HAP-1 (cell line): Measurements from ENCODE around the gene MAEA.

Experiments used
- DNase-seq, 2 experiments: peaks; one replicate each; pipeline ENCODE4 v3.0.0-alpha.2; 2016 to 2020; ENCODE audit warnings: low spot score in 2 of 2
- H3K27me3 ChIP-seq: fragments of 250-450 bp; sonication (Bioruptor Pico); 2 replicates; pipeline ENCODE4 v1.5.1; 2020; ENCODE audit warnings: low read depth, mild to moderate bottlenecking, moderate library complexity
- H3K36me3 ChIP-seq: fragments of 250-450 bp; sonication (Bioruptor Pico); replicated peaks from 2 replicates; pipeline ENCODE4 v1.5.1; 2020; ENCODE audit warnings: mild to moderate bottlenecking
- H3K4me1 ChIP-seq: fragments of 250-450 bp; sonication (Bioruptor Pico); 2 replicates; pipeline ENCODE4 v1.5.1; 2020; ENCODE audit warnings: mild to moderate bottlenecking
- H3K4me3 ChIP-seq: fragments of 250-450 bp; sonication (Bioruptor Pico); 2 replicates; pipeline ENCODE4 v1.5.1; 2020; ENCODE audit warnings: mild to moderate bottlenecking, moderate library complexity
- H3K9me3 ChIP-seq: fragments of 250-450 bp; sonication (Bioruptor Pico); 2 replicates; pipeline ENCODE4 v1.5.1; 2020; ENCODE audit warnings: mild to moderate bottlenecking, moderate library complexity
- in situ Hi-C: fragments of 300-500 bp; cut with MboI; formaldehyde crosslinking; loops from 3 replicates; pipeline ENCODE4 v1.14.3; 2020; ENCODE audit warnings: low sequenced_read_pairs, inconsistent platforms, mixed read lengths

MAEA gene

DNA sequence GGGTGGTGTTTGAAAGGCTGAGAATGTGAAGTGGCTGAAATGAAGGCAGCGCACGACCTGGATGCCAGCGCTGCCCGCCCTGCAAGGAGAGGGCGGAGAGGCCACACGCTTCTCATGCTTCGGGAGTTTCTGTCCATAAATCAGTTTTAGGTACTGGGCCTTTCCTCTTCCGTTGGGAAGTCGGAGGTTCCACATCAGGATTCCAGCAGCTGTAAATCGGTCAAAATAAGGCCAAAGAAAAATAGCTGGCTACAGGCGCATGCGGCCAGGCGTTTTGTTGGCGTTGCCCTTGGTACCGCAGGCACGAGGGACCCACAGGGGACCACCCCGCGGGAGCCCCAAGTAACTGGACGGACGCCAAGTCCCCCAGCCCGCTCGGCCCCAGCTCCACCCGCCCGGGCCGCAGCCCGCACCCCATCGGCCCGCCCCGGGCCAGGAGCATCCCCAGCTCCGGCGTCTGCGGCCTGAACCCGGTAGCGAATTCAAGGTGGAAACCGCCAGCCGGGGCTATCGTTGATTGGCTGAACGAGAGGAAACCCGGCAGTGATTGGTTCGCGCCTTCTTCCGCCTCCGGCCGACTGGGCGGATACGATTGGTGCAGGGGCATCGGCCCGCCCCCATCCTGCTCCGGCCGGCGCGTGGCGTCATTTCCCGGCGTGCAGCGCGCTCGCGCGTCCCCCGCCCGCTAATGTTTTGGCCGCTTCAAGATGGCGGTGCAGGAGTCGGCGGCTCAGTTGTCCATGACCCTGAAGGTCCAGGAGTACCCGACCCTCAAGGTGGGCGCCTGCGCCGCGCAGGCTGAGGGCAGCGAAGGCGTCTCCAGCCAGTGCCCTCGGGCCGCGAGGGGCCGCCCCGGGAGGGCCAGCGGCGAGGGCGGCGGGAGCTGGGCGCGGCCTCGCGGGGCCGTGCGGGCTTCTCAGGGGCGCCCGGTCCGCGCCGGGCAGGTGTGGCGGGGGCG is at the start of gene MAEA:
Gene MAEA, plus strand, starts transcription at position 685 of the 958 bp plus-strand sequence. Its CDS starts 23 bp downstream, at position 708.
- Histone ChIP-seq H3K4me1 (peaks cover 13% of the 10 kb centered on the region), H3K9me3 (peaks cover 2% of the 10 kb centered on the region; the same call in 1 of the 2 replicates), H3K27me3 (no peaks in the 10 kb centered on the region), H3K4me3 (peak within 1 kb of the TSS; percentile 64), H3K36me3 (peaks cover 12% of the 10 kb centered on the region)
- in situ Hi-C loops: no loop called here
- peak; percentile 91 to 97 for DNase-seq

GRCh38 chr4:1239950-1240307 is 49.8 kb upstream of the MAEA start:
- no peak overlapping the region for H3K4me3 ChIP-seq
- no peaks in the 10 kb centered on the region for H3K27me3 ChIP-seq
- DNase-seq: no peak
- peaks cover 45% of the 10 kb centered on the region for H3K36me3 ChIP-seq
- in situ Hi-C loops: no loop called here
- no peaks in the 10 kb centered on the region for H3K4me1 ChIP-seq
- no peaks in the 10 kb centered on the region for H3K9me3 ChIP-seq

- peaks cover 36% of the 10 kb centered on the region for H3K36me3 ChIP-seq
- in situ Hi-C loops: no loop called here
- no peak overlapping the region for H3K4me3 ChIP-seq
- no peaks in the 10 kb centered on the region for H3K27me3 ChIP-seq
- DNase-seq: no peak
- H3K9me3 ChIP-seq: no peaks in the 10 kb centered on the region
- no peaks in the 10 kb centered on the region for H3K4me1 ChIP-seq
Measured at GRCh38 chr4:1240721-1241465, 48.8 kb upstream of the MAEA start.

DNA sequence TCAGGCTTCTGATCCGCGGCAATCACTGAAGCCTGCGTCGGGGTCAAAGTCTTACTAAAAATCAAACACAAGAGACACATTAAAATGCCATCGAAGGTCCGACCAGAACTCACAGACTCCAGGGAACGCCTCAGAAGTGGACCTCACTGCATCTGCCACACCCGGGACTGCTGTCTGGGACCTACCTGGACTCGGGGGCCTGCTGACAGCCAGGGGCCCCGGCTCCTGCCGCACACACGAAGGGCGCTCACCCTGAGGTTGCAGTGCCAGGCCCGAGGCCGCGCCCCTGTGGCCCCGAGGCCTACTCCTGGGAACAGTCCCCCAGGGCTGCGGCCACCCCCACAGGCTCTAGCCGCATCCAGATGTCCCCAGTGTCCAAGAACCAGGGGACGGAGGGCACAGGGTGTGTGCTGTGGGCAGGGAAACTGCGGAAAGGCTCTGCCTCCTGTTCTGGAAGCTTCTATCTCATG is 48.2 kb upstream of the MAEA start:
- DNase-seq: no peak
- no peaks in the 10 kb centered on the region for H3K27me3 ChIP-seq
- H3K36me3 ChIP-seq: peaks cover 32% of the 10 kb centered on the region
- in situ Hi-C loops: no loop called here
- H3K9me3 ChIP-seq: no peaks in the 10 kb centered on the region
- H3K4me1 ChIP-seq: peaks cover 2% of the 10 kb centered on the region; the same call in 1 of the 2 replicates
- no peak overlapping the region for H3K4me3 ChIP-seq

DNA sequence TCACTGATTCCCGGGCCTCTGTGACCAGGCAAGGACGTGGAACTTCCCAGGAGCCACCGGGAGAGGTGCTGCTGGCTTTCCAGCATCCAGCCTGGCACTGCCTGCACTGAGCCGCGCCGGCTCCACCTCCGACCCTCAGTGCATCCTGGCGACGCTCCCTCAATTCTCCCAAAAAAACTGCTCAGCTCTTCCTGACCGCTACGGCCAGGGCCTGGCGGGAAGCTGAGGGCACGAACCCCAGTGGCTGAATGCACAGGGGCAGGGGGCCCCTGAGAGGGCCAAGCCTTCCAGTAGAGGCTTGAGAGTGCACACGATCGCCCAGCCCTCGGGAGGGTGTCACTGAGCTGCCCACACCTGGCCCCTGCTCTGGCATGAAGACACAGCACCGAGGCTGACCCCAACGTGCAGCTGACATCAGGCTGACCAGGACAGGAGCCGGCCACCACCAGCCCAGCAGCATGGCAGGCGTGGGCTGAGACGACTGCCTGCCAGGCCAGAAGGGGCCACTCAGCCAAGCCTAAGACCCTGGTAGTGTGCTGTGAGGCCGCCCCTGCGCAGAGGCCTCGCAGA is 47.7 kb upstream of the MAEA start:
- DNase-seq: no peak
- Histone ChIP-seq H3K4me1 (peaks cover 7% of the 10 kb centered on the region), H3K36me3 (peaks cover 32% of the 10 kb centered on the region), H3K9me3 (no peaks in the 10 kb centered on the region), H3K27me3 (no peaks in the 10 kb centered on the region), H3K4me3 (no peak overlapping the region)
- in situ Hi-C loops: no loop called here

GRCh38 chr4:1242506-1243450 is 46.9 kb upstream of the MAEA start:
- Histone ChIP-seq H3K4me1 (peaks cover 8% of the 10 kb centered on the region), H3K9me3 (no peaks in the 10 kb centered on the region), H3K27me3 (no peaks in the 10 kb centered on the region), H3K36me3 (peaks cover 32% of the 10 kb centered on the region), H3K4me3 (no peak overlapping the region)
- in situ Hi-C loops: no loop called here
- DNase-seq: no peak

GRCh38 chr4:1243451-1244080 is 46.1 kb upstream of the MAEA start:
- peaks cover 24% of the 10 kb centered on the region for H3K36me3 ChIP-seq
- no peak overlapping the region for H3K4me3 ChIP-seq
- peaks cover 8% of the 10 kb centered on the region for H3K4me1 ChIP-seq
- no peaks in the 10 kb centered on the region for H3K9me3 ChIP-seq
- in situ Hi-C loops: no loop called here
- DNase-seq: peak in 1 of 2 experiments; percentile 9
- H3K27me3 ChIP-seq: no peaks in the 10 kb centered on the region

DNA sequence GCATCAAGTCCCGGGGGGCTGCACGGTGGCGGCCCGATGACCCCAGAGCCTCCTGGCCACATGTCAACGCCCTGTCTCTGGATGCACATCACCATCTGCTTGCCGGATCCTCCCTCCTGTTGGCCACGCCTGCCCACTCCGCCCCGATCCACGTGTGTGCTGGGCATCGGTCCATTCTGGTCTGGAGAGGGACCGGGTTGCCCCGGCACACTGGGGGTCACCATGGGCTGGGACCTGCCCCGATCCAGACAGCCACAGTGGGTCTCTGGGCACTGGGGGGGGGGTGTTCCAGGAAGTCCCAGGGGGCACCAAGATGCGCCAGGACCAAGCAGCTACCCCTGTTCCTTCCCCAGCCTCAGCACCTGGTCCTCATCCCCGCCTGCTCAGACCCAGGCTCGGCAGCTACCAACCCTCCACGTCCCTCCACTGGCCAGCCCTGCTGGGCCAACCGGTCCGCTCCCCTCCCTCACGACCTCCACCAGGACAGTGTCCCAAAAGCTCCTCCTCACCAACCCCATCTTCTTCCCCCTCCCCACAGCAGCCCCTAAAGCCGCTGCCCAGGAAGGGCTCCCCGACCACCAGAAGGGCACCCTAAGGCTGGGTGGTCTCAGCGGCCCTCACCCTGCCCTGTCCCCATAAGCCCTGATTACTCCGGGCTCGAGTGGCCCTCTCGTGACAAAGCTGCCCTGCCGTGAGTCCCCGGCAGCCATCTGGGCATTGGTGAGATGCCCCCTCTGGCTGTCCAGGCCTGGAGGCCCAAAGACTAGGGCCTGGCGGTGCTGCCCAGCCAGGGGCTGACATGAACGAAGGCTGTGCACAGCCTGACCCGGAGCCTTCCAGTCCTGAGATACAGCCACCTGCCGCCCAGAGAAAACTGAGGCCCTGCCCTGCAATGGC is 45.4 kb upstream of the MAEA start:
- H3K27me3 ChIP-seq: no peaks in the 10 kb centered on the region
- no peaks in the 10 kb centered on the region for H3K9me3 ChIP-seq
- DNase-seq: peak in 1 of 2 experiments; percentile 7
- H3K4me3 ChIP-seq: no peak overlapping the region
- H3K4me1 ChIP-seq: peaks cover 8% of the 10 kb centered on the region
- in situ Hi-C loops: no loop called here
- H3K36me3 ChIP-seq: peaks cover 22% of the 10 kb centered on the region

DNA sequence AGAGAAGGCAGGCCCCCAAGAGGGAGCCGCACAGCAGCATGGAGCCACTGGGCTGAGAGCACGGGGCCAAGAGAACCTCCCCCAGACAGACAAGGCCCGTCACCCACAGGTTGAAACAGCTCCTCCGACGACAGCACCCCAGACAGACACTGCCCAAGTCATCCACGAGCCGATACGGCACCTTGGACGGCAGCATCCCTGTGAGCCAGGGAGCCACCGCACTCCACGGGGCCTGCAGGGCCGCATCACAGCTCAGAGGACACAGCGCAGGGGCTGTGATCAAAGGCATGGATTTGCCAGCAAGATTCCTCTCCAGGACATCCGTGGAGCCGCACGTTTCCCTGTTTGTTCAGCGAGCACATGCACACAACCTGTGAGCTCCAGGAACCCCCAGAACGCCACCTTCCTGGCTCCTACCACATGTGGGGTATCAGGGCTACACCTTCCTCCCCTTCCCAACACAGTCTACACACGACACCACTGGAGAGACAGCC is 44.7 kb upstream of the MAEA start:
- DNase-seq: peak in 1 of 2 experiments; percentile 5
- Histone ChIP-seq H3K4me1 (peaks cover 13% of the 10 kb centered on the region), H3K4me3 (no peak overlapping the region), H3K27me3 (no peaks in the 10 kb centered on the region), H3K9me3 (0 out of 2 replicates have a peak, but pooled peaks cover 3% of the 10 kb centered on the region), H3K36me3 (peaks cover 17% of the 10 kb centered on the region)
- in situ Hi-C loops: no loop called here

GRCh38 chr4:1245481-1246051 is 44.1 kb upstream of the MAEA start:
- Histone ChIP-seq H3K9me3 (peaks cover 5% of the 10 kb centered on the region; the same call in 1 of the 2 replicates), H3K4me3 (no peak overlapping the region), H3K27me3 (no peaks in the 10 kb centered on the region), H3K4me1 (peaks cover 13% of the 10 kb centered on the region), H3K36me3 (peaks cover 17% of the 10 kb centered on the region)
- DNase-seq: peak in 1 of 2 experiments; percentile 8
- in situ Hi-C loops: no loop called here

- H3K4me1 ChIP-seq: peaks cover 13% of the 10 kb centered on the region
- H3K36me3 ChIP-seq: peaks cover 9% of the 10 kb centered on the region
- no peaks in the 10 kb centered on the region for H3K27me3 ChIP-seq
- H3K9me3 ChIP-seq: peaks cover 5% of the 10 kb centered on the region
- H3K4me3 ChIP-seq: peak overlapping the region; percentile 76; the same call in 1 of the 2 replicates
- peak in 1 of 2 experiments; percentile 9 for DNase-seq
- in situ Hi-C loops: no loop called here
Measured at GRCh38 chr4:1246111-1246881, 43.4 kb upstream of the MAEA start.
